Measurements from ENCODE around the gene CCDC33.
A peak's percentile ranks its signal among the peaks of the same experiment; 100 is the strongest.

CCDC33 gene

DNA sequence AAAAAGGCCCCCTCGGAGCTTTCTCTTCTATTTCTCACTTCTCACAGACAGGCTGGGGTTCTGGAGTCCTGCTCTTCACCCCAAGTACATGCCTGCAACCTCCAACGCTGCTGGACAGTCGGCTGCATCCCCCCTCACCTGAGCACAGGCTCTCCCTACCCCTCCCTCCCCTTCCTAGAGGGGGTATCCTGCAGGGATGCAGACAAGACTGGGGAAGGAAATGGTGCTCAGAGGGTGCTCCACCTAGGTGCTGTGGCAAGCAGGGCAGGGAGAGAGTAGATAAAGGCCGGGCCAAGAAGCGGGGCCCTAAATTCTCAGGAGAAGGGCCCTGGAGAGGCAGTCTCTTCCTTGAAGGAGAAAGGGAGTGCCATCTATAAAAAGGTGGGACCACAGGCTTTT, 26.6 kb upstream of the CCDC33 start:
- DNase-seq = no peak

DNA sequence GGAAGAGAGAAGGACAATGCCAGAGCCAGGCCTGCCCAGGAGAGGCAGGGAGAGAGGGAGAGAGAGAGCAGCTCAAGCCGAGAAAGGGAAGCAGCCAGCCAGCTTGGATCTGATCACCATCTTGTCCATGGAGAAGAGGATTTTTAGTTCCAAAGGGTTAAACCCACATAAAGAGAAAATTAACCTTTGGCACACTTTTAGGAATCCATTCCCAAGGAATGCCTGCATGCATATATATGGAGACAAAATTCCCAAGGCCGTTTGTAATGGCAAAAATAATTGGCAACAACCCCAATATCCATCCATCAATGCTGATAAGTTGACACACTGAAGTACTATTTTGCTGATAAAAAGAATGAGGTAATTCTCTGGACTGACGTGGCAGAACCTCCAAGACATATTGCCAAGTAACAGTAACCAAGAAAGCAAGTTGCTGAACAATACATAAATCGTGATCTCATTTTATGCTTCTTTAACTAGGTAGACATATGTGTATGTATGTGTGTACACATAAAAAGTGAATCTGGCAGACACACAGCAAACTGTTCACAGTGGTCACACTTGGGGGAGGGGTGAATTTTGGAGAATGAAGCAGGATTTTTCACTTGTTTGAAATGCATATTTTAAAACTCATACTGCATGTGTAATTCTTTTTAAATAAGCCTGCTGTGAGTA, 26.0 kb upstream of the CCDC33 start:
- no peak for DNase-seq

DNA sequence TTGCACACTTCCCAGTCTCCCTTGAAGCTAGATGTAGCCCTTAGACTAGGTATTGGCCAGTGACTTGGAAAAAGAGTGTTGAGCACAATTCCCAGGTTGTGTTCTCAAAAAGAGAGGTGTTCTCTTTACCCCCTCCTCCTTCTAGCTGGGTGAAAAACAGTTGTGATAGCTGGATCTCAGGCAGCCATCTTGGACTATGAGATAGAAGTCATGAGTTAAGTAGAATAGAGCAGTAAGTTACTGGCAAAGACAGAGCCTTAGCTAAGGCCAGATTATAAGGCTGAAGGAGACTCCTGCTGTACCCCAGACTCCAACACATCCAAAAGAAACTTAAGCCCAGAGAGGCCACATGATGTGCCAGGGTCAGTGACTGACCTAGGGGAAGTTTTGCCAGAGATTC, 25.4 kb upstream of the CCDC33 start:
- DNase-seq = no peak

DNA sequence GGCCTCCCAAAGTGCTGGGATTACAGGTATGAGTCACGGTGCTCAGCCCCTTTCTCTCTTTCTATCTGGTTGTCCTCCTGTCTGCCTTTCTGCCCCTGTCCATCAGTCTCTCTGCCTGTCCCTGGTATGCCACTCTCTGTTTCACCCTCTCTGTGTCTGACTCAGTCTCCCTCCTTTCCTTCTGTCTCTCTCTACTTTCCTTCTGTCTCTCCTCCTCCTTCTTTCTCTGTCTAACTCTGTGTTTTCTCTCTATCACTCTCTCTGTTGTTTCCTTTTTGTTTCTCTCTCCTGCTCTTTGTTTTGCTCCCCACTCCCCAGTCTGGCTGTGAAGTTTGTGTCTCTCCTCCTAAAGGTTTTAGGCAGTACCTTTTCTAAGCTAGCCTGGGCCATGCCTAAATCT, 24.5 kb upstream of the CCDC33 start:
- DNase-seq = no peak

DNA sequence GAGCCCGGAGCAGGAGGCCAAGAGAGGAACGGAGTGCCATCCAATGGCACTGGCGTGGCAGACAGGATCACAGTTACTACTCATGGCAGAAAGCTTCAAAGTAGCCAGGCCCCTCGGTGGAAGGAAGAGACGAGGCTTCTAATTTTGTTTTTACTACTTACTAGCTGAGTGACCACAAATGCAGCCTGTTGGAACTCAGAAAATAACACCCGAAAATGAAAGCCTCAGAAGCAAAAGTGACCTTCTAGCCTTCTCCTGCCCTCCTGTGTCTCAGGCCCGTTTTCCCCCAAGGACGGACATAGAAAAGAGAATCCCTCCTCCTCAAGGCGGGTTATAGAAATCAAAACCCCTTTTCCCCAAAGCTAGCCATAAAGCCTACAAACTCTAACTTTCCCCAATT, 23.6 kb upstream of the CCDC33 start:
- DNase-seq = no peak

DNA sequence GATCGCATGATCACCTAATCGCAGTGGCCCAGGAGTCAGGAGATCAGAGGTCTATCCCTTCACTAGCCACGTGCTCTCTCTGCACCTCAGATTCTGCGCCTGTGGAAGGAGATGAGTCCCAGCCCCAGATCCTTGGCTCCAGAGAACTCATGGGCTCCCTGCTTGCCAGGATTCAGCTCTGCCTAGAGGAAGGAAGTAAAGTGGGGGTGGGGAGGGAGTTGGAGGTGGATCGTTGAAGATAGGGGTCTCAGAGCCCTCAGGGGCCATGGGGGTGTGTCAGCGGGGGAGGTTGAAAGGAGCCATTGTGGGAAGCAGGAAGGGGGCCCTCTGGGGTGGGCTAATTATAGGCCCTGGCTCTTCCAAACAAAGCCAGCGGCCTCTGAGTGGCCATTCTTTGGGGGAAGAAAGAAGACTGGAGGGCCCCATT, 22.3 kb upstream of the CCDC33 start:
- DNase-seq = no peak

DNA sequence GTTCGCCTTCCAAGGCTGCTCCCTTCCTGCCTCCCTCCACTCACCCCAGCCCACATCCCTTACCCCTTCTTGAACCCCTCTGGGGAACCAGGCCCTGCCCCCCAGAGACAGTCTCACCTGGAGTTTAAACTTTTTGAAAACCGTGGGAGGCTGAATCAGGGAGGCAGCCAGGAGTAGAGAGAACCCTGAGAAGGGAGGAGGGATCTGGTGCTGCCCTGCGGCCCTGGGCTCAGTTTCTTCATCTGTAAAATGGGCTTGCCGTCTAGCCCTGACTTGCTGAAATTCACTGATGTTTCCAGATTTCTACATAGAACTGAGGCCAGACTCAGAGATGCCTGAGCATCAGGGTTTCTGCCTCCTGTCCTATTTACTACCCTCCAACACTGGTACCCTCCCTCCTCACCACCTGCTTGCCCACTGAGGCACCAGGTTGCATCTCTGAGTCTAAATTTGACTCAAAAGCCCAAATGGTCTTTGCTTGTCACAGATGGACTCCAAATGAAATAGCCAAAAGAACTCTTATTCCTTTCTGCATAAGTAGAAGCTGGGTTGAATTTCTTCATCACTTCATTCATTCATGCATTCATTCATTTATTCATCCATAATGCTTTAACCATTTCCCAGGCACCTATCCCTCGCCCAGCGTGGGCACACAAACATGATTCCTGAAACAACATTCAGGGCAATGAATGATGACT, 21.7 kb upstream of the CCDC33 start:
- DNase-seq = no peak

DNA sequence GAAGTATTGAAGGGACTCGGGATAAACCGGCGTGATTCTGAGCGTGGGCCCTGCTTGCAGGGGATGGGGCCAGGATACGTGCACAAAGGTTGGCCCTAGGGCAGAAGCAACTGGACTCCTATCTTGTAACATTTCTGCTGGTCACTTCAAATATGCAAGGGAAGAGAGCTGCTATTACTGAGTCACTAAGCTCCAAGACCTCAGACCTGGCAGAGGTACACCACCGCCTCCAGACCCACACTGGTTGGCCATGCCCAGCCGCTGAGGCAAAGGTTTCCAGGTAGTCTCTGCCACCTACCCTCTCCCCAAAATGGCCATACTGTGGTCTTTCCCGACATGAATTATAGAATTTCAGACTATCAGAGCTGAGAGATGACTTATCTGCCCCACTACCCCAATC, 20.2 kb upstream of the CCDC33 start:
- no peak for DNase-seq

DNA sequence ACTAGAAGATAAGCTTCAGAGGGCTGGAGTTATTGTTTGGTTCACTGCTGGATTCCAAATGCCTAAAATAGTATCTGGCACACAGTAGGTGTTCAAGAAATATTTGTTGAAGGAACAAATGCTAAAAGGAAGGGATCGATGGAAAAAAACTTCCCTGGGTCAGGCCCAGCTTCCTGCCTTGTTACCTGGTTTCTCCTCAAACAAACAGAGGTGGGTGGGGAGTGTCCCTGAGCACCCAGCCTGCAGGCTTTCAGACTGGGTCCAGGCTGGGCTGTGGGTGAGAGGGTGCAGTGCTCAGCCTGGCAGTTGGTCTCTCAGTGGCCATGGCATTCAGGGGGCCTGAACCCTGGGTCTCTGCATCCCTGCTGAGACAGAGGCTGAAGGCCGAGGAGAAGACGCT, 19.2 kb upstream of the CCDC33 start:
- no peak for DNase-seq

DNA sequence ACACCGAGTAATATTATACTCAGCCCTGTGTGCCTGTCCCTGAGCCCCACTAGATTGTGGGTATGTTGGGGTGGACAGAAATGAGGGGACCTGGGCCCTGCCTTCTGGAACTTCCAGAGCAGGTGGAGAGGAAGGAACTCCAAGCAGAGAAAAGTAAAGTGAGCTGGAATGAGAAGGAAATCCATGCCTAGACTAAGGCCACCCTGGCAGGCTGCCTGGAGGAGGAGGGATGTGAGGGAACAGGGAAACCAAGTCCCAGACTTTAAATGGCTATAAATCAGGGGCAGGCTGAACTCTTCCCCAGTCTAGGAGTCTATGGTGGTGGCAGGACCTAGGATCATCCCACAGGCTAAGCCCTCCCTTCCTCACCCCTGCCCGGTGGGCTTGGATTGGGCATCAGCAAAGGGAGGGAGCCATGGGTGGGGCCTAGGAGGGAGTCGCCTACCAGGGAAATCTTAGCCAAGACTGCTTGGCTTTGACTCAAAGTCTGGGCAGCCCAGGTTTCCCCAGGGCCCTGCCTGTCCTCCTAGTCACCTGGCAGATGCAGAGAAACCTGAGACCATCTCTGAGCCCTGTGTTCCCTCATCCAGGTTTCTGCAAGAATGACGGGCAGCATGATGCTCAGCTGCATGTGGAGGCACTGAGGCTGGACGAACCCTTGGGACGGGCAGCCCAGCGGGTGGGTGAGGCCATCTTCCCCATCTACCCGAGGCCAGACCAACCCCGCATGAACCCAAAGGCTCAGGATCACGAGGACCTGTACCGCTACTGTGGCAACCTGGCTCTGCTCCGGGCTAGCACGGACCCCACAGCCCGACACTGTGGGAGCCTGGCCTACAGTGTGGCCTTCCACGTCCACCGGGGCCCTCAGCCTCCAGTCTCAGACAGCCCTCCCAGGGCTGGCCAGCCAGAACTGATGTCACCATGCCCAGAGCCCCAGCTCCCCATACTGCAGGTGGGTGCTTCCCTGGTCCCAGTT, 17.9 kb upstream of the CCDC33 start:
- no peak for DNase-seq

DNA sequence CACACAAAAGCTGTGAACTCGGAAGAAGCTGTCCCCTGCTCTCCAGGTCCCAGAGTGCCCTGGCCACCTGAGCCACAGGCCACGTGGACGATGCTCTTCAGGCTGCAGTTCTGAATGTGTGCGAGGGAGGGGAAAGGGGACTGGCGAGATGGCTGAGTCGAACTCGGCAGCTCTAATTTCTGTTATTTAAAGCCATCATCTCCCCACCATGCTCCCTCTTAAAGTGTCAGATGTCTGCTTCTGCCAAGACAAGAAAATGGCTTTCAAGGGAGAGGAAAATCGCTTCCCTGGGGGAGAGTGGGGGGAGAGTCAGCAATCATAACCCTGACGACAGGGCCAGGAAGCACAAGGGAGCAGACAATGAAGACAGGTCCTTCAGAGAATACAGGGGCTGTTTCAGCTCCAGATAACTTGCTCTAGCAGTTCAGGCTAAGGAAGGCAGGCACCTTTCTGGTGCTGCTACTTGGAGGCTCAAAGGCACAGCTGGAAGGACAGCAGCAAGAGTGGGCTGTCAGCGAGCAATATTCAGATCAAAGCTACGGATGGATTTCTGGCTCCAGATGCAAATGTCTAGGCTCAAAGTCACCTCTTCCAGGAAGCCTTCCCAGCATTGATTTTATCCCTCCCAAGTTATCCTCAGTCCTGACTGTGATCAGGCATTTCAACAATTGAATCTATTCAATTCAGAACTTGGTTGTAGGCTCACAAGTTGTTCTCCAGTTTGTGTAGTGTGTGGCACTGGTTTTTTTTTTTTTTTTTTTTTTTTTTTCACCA, 15.5 kb upstream of the CCDC33 start:
- DNase-seq = no peak

DNA sequence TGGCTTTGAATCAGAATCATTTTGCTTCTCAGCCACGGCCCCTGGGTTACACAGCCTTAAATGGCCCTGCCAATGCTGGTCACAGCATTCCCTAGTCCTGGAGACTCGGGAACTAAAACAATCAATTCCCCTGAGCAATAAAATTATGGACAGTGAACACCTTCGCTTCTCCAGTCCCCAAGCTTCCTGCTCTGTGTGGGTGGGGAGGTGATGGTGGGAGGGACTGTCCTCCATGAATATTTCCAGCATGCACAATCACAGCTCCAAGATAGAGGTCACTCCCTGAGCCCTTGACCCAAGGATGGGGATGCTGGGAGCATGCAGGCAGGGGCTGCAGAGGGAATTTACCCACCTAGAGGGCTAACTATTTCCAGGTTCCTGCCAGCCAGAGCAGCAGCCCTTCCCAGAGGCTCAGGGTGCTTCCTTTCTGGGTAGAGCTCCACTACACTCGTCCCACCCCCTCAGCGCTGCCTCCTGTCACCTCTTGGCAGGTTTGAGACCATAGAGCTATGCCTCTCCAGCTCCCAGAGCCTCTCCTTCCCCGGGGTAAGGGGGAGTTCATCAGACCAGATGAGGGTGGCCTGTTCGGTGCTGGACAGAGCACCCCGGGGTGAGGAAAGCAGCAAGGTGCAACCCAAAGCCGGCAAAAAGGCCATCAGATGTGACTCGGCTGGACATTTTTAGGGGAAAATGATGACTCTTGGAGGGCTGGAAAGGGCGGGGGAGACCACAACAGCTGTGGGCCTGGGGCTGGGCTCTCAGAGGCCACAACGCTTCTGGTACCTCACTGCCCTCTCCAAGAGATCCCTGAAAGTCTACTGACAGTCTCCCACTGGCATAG, 14.5 kb upstream of the CCDC33 start:
- no peak for DNase-seq

DNA sequence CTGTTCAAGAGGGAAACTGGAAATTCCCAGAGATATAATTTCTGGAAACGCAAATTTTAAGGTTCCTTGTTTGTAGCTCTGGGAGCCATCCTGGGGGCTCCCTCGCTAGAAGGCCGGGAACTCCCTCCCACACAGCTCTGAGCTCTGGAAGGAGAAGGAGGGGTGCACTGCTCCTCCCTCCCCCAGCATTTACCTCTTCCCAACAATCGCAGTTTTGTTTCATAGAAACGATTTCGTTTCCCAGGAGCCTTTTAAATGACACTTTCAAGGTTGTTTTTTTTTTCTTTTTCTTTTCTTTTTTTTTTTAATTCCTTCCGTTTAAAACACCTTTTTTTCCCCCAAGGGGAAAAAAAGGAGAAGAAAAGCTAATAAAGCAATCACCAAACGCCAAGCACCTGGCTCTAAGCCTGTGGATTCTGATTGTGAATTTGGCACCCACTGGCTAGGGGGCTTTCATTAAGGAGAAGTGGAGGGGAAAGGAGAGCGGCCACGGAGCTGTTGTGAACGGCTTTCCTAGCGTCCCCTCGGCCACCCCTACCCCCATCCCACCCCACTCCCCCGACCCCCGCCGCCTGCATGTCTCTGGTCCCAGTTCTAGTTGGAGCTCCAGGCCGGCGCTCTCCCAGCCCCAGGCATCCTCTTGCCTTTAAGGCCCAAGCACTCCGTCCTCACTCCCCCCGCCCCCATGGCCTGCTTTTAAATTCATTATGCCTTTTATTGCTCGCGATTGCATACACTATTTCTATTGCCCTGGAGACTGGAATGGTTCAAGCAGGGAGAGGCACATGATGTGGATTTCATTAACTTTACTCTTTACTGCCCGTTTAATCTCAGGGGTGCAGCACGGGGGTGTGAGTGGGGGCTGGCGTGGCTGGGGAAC, 13.6 kb upstream of the CCDC33 start:
- DNase-seq = no peak

DNA sequence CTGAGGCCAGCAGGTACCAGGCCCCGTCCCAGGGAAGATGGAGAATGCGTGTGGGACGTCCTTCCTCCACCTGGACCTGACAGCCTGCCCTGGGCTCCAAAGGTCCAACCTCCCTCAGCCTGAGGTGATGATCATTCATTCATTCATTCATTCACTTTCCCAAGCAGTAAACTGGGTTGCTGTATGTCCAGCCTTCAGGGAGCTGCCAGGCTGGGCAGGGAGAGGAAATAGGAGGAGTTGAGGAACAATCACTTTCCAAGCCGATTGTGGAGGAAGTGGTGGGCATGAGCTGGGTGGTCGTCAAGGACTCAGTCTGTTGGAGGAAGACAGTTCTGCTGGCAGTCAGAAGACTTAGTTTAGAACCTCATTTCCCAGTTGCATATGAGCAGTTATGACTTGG, 10.2 kb upstream of the CCDC33 start:
- DNase-seq = no peak

DNA sequence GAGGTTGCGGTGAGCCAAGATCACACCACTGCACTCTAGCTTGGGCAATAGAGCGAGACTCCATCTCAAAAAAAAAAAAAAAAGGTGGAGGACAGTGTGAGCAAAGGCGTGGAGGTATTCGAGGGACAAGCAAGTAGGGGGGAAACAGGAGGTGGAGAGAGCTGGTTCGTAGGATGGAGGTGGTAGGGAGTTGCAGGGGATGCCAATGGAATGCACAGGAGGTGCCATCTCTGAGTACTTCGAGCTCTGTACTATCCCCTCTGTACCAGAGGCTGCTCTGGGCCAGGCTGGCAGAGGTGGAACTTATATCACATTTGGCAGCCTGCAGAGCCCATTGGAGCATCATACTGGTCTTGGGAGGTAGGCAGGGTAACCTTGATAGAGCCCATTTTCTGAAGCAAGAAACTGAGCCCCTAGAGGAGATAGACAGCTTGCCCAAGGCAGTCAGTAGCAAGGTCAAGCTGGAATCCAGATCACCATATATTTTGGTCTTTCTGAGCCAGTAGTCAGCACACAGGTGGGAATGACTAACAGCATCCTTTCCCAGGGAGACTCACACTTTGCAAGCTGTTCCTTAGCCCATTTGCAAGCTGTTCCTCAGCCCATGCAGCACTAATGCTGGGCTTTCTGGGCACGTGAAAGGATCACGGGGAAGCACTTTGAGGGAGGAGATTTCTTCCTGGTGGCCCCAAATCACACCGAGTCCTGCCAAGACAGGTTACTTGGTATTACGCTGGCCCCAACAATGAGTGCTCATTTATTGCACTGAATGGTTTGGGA, 9.2 kb upstream of the CCDC33 start:
- no peak for DNase-seq

DNA sequence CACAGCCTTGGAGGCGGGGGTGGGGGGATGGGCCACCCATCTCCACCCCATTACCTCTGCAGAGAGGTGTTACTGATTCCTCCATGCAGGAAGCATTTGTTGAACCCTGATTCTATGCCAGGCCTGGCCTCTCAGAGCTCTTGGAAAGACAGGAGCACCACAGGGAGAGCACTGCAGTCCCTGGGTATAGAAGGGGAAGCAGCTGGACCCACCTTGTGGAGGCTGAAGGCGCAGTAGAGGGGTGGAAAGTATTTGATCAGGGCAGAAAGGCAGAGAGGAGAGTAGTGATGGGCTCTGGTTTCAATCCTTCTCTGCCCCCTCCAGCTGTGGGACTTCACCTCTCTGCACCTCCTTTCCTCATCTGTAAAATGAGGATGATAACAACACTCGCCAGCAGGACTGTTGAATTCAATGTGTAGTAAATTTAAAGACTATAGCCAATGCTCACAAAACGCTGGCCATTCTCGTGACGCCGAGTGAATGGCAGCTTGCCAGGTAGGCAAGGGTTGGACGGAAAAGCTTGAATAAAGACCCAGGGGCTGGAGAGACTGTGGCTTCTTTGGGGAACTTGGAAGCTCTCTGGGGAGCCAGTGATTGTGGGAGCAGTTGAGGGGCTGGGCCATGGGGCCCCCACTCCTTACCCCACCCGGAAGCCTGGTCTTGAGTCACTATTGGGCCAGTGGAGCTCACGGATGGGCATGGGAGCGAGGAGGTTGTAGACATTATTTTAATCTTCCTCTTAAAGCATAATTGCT, 8.0 kb upstream of the CCDC33 start:
- DNase-seq = no peak

DNA sequence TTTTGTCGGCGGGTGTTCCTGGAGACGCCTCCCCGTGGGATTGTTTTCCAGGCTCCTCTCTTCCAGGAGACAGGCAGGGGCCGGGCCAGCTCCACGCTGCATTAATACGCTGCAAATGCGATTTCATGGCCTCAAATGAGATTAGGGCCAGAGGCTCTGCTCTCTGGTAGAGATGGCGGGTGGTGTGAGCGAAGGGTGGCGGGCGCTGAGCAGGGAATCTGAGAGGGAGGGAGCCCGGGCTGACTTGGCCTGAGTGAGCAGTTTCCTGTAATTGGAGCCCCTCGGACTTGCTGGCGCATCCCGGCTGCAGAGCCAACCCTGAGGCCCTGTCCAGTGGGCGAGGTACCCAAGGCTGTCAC, 7.4 kb upstream of the CCDC33 start:
- DNase-seq = peak; percentile 64

DNA sequence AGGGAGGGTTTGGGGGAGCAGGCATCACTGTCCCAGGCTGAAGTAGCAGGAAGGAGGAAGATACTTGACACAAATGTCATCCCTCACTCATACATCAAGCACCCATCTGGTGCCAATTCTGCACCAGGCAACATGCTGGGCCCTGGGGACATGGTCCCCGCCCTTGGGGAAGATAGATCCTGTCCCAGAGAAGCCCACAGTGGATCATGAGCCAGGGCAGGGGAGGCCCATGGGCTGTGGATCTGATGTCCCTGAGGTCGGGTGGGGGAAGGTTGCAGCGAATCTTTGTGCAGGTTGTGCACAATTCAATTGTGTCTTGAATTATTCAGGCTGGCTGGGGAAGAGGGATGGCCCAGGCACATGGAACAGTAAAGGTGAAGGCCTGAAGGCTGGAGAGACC, 6.4 kb upstream of the CCDC33 start:
- no peak for DNase-seq

DNA sequence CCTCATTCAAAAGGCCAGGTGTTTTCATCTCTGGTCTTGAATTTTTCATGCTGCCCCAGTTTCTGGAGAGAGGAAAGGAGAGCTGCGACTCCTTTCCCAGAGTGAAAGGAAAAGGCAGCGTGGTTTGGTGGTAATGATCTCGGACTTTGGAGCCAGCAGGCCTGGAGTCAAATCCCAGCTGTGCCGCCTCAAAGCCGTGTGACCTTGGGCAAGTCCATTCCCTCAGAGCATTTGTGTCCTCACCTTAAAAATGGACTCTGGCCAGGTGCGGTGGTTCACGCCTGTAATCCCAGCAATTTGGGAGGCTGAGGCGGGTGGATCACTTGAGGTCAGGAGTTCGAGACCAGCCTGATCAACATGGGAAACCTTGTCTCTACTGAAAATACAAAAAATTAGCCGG, 4.7 kb upstream of the CCDC33 start:
- no peak for DNase-seq

All from NCI-H2029 (cell line).